Small intestine (tissue), 7 donors: ENCODE results near the gene NEIL3. TPM values are rescaled to one million over a fixed set of nuclear protein-coding genes. Genes with fewer than 3 reads are reported as not detected.

Experiments used
- DNase-seq, 2 donors: peaks; one replicate each; pipeline versions ENCODE4 v3.0.0 to v3.0.0-alpha.2; 2013
- FAIRE-seq: peaks from 2 replicates; lab custom pipeline; 2012; peaks lifted over from hg19 to GRCh38; lab: Jason Lieb, UNC
- H3K27ac ChIP-seq, 3 donors: one replicate each; pipeline ENCODE4 v1.5.1; 2013; ENCODE audit warnings: low read length in 2 of 3, mild to moderate bottlenecking in 2 of 3, control low read depth in 1 of 3, inconsistent platforms in 1 of 3, low read depth in 1 of 3, moderate library complexity in 1 of 3
- H3K27me3 ChIP-seq, 3 donors: one replicate each; pipeline ENCODE4 v1.6.1; 2013; ENCODE audit warnings: low read length in 3 of 3, inconsistent platforms in 1 of 3; ENCODE audit not compliant: control insufficient read depth in 3 of 3, insufficient read depth in 3 of 3
- H3K36me3 ChIP-seq, 3 donors: one replicate each; pipeline ENCODE4 v1.6.1; 2013; ENCODE audit warnings: low read length in 3 of 3, inconsistent platforms in 1 of 3, low read depth in 1 of 3, mild to moderate bottlenecking in 1 of 3, moderate library complexity in 1 of 3; ENCODE audit not compliant: control insufficient read depth in 3 of 3, insufficient read depth in 2 of 3
- H3K4me1 ChIP-seq, 3 donors: one replicate each; pipeline ENCODE4 v1.6.1; 2013; ENCODE audit warnings: low read length in 2 of 3, inconsistent platforms in 1 of 3, low read depth in 1 of 3, mild to moderate bottlenecking in 1 of 3, moderate library complexity in 1 of 3; ENCODE audit not compliant: control insufficient read depth in 3 of 3, insufficient read depth in 2 of 3
- H3K4me3 ChIP-seq, 3 donors: one replicate each; pipeline ENCODE4 v1.5.1; 2013; ENCODE audit warnings: low read length in 3 of 3, control low read depth in 1 of 3, inconsistent platforms in 1 of 3, low read depth in 1 of 3, mild to moderate bottlenecking in 1 of 3, moderate library complexity in 1 of 3
- H3K9me3 ChIP-seq, 2 donors: one replicate each; pipeline ENCODE4 v1.6.1; 2013; ENCODE audit warnings: low read depth in 1 of 2, low read length in 1 of 2; ENCODE audit not compliant: control insufficient read depth in 2 of 2, insufficient read depth in 1 of 2
- WGBS, 3 donors: extraction: QIAGEN DNeasy Blood & Tissue Kit; methylation state at CpG; one replicate each; pipeline ENCODE4 v1.1.7; 2013; 5-methylcytosine and 5-hydroxymethylcytosine counted together
- polyA plus RNA-seq, 4 donors: library from polyadenylated mRNA; stranded (reverse) in 3 of 4; unstranded in 1 of 4; fragments of 200-250 nt in 3 of 4; fragments of 120-200 nt in 1 of 4; gene quantifications; one replicate each; pipeline versions ENCODE4 v1.2.1 to v1.2.3, GENCODE V29; 2013
- donor health status: healthy with polysubstance abuse.
- donor health status: control.
- donor health status: control.
- donor health status: Bipolar disorder and iron deficiency.
- donor health status: healthy.

Gene NEIL3
- polyA plus RNA-seq, 4 donors = 2.8 to 3.4 TPM; not detected in 2

- no peaks in the 10 kb centered on the region for H3K27me3 ChIP-seq
- H3K36me3 ChIP-seq = no peaks in the 10 kb centered on the region
- peaks cover 0 to 5% (median 0%) of the 10 kb centered on the region in 3 donors for H3K4me1 ChIP-seq
- H3K9me3 ChIP-seq = no peaks in the 10 kb centered on the region
- FAIRE-seq = no peak
- WGBS, 3 donors = 67 to 86% (median 69%) methylated on average over 3 of the region's 3 CpGs
- no peak for DNase-seq
- no peak overlapping the region for H3K27ac ChIP-seq
- no peak overlapping the region for H3K4me3 ChIP-seq
Observed at GRCh38 chr4:177308125-177308524, 1.5 kb upstream of the NEIL3 start.

- Histone ChIP-seq H3K27ac (no peak overlapping the region), H3K36me3 (no peaks in the 10 kb centered on the region), H3K4me3 (peak overlapping the region in 2 of 3 donors; percentile 61 to 76), H3K4me1 (peaks cover 0 to 5% (median 0%) of the 10 kb centered on the region in 3 donors), H3K27me3 (no peaks in the 10 kb centered on the region), H3K9me3 (no peaks in the 10 kb centered on the region)
- 41 to 55% (median 53%) methylated on average over 8 of the region's 8 CpGs for WGBS, 3 donors
- no peak for DNase-seq
- FAIRE-seq = no peak
Observed at GRCh38 chr4:177308847-177309521, 690 bp upstream of the NEIL3 start.

- Histone ChIP-seq H3K36me3 (no peaks in the 10 kb centered on the region), H3K27me3 (no peaks in the 10 kb centered on the region), H3K4me3 (no peak overlapping the region), H3K4me1 (peaks cover 0 to 8% (median 0%) of the 10 kb centered on the region in 3 donors), H3K9me3 (no peaks in the 10 kb centered on the region), H3K27ac (no peak overlapping the region)
- 86 to 92% (median 89%) methylated on average over 7 of the region's 7 CpGs for WGBS, 3 donors
- no peak for DNase-seq
- no peak for FAIRE-seq
Observed at GRCh38 chr4:177311589-177311988, 1.9 kb downstream of the NEIL3 start.

DNA sequence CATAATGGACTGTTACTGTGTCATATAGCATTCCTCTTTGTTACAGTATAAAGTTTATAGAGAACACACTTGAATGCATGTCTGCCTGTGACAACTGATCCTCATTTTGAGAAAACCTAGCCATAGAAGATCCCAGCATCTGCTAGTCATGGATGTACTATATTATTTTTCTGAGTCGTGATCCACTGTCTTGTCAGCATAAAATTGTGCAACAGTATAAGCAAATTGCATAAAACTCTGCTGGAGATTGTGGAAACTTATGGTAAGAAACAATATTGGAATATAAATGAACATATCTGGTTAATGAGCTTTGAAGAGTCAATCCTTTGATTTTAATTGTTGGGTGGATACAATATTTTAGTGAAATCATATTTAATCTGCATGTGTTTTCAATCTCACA, 3.6 kb downstream of the NEIL3 start:
- Histone ChIP-seq H3K9me3 (no peaks in the 10 kb centered on the region), H3K36me3 (no peaks in the 10 kb centered on the region), H3K4me1 (peaks cover 0 to 8% (median 0%) of the 10 kb centered on the region in 3 donors), H3K4me3 (no peak overlapping the region), H3K27me3 (no peaks in the 10 kb centered on the region), H3K27ac (no peak overlapping the region)
- DNase-seq (no peak), FAIRE-seq (no peak)
- 60 to 74% (median 70%) methylated on average over 1 of the region's 1 CpG for WGBS, 3 donors

DNA sequence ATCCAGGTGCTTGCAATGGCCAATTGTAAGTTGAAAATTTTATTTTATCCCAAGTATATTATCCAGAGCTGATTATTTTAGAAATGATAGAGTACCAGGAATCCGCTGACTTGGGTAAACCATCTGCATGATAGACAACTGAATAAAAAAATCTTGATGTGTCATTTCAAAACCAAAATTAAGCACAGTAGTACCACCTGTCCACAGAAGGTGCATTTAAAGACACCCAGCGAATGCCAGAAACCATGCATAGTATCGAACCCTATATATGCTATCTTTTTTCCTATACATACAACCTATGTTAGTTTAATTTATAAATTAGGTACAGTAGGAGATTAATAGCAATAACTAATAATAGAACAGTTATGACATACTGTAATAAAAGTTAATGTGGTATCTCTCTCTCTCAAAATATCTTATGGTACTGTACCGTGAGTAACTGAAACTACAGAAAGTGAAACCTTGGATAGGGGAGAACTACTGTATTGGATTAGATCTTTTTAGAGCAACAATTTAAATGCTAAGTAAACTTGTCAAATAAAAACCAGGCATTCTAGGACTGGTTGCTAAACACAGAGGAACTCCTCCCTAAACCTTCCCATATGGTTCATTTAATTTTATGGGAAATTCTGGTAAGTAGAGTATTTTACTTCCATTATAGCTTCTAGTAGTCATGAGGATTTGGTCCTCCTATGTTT, 6.2 kb downstream of the NEIL3 start:
- Histone ChIP-seq H3K4me1 (peaks cover 0 to 8% (median 0%) of the 10 kb centered on the region in 3 donors), H3K27me3 (no peaks in the 10 kb centered on the region), H3K27ac (no peak overlapping the region), H3K9me3 (no peaks in the 10 kb centered on the region), H3K4me3 (no peak overlapping the region), H3K36me3 (no peaks in the 10 kb centered on the region)
- DNase-seq = peak in 1 of 2 donors; percentile 34
- peak; percentile 23 for FAIRE-seq
- whole genome bisulfite sequencing, 3 donors = 53 to 64% (median 64%) methylated on average over 4 of the region's 4 CpGs

DNA sequence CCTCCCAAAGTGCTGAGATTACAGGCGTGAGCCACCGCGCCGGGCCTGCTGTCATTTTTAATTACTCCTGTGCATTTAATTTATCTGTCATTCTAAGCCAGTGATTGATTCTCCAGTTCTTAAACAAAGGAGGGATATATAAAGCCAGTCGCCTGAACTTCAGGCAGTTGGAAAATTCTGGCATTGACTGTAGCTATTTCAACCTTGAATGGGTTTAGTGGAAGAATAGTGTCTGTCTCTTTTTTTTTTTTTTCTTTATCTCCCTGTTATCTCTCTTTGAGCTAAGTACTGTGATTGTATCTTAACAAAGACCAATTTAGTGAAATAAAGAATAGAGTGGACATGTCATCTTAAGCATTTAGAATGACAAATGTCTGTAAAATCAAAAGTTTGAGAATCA, 11.0 kb downstream of the NEIL3 start:
- FAIRE-seq (no peak), DNase-seq (no peak)
- WGBS, 3 donors = 93 to 99% (median 96%) methylated on average over 5 of the region's 5 CpGs

DNA sequence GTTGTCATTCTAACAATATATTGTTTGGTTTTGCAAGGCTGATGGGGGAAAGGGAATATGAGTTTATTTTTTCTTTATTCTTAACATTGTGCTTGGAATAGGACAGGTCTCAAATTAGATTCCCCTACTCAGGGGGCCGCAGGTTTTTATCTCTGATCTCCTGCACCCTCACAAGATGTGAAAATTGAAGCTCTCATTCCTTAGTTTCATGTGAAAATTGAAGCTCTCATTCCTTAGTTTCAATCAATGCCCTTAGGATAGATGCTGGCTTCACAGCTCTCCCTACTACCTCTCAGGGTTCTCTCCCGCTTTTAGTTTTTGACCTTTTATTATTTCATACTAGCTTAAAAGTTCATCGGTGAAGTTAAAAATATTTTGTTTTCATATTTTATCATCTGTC, 12.0 kb downstream of the NEIL3 start:
- no peak overlapping the region for H3K4me3 ChIP-seq
- no peak for FAIRE-seq
- H3K36me3 ChIP-seq = no peaks in the 10 kb centered on the region
- no peak overlapping the region for H3K27ac ChIP-seq
- no peaks in the 10 kb centered on the region for H3K27me3 ChIP-seq
- WGBS, 3 donors = 87 to 96% (median 91%) methylated on average over 3 of the region's 3 CpGs
- H3K9me3 ChIP-seq = no peaks in the 10 kb centered on the region
- no peak for DNase-seq
- no peaks in the 10 kb centered on the region for H3K4me1 ChIP-seq

More for the DNA sequence above, 11.0 kb downstream of the NEIL3 start:
- Histone ChIP-seq H3K4me3 (no peak overlapping the region), H3K4me1 (no peaks in the 10 kb centered on the region), H3K36me3 (no peaks in the 10 kb centered on the region), H3K27me3 (no peaks in the 10 kb centered on the region), H3K9me3 (no peaks in the 10 kb centered on the region), H3K27ac (no peak overlapping the region)

GRCh38 chr4:177322266-177322665, 12.6 kb downstream of the NEIL3 start:
- H3K9me3 ChIP-seq = no peaks in the 10 kb centered on the region
- 19 to 50% (median 37%) methylated on average over 7 of the region's 7 CpGs for WGBS, 3 donors
- DNase-seq (peak; percentile 21 to 28), FAIRE-seq (no peak)
- no peaks in the 10 kb centered on the region for H3K36me3 ChIP-seq
- no peak overlapping the region for H3K4me3 ChIP-seq
- no peaks in the 10 kb centered on the region for H3K27me3 ChIP-seq
- no peaks in the 10 kb centered on the region for H3K4me1 ChIP-seq
- H3K27ac ChIP-seq = no peak overlapping the region
